Measurements from ENCODE around the gene TSGA10IP.

The TSGA10IP gene

GRCh38 chr11:65918211-65919140, 26.8 kb upstream of the TSGA10IP start, which contains the start of gene C11orf68:
C11orf68 (minus strand) TSS chr11:65919062; CDS start chr11:65919031, 31 bp downstream.
- DNase-seq: no peak

- DNase-seq: peak; percentile 96
These were observed 26.1 kb upstream of the TSGA10IP start, which contains the start of gene DRAP1 for GRCh38 chr11:65919141-65919572. DRAP1 (plus strand) TSS chr11:65919426; CDS start chr11:65919502, 76 bp downstream.

- DNase-seq: peak; percentile 65
These were observed 25.5 kb upstream of the TSGA10IP start for GRCh38 chr11:65919573-65920371.

GRCh38 chr11:65920372-65920802, 24.9 kb upstream of the TSGA10IP start:
- no peak for DNase-seq

GRCh38 chr11:65921033-65921555, 24.2 kb upstream of the TSGA10IP start:
- no peak for DNase-seq

- DNase-seq: no peak
These were observed 23.4 kb upstream of the TSGA10IP start for GRCh38 chr11:65921876-65922275.

- no peak for DNase-seq
These were observed 22.7 kb upstream of the TSGA10IP start for GRCh38 chr11:65922565-65922964.

GRCh38 chr11:65925397-65925796, 19.9 kb upstream of the TSGA10IP start:
- DNase-seq: no peak

GRCh38 chr11:65927904-65928397, 17.3 kb upstream of the TSGA10IP start:
- peak; percentile 54 for DNase-seq

- DNase-seq: no peak
These were observed 16.6 kb upstream of the TSGA10IP start for GRCh38 chr11:65928667-65929066.

GRCh38 chr11:65931773-65932557, 13.3 kb upstream of the TSGA10IP start:
- DNase-seq: no peak

GRCh38 chr11:65932558-65932919, 12.7 kb upstream of the TSGA10IP start:
- DNase-seq: no peak

GRCh38 chr11:65934014-65934413, 11.3 kb upstream of the TSGA10IP start:
- DNase-seq: no peak

- no peak for DNase-seq
These were observed 7.5 kb upstream of the TSGA10IP start for GRCh38 chr11:65937766-65938165.

GRCh38 chr11:65941720-65942310, 3.5 kb upstream of the TSGA10IP start:
- no peak for DNase-seq

GRCh38 chr11:65942531-65942930, 2.7 kb upstream of the TSGA10IP start:
- no peak for DNase-seq

- DNase-seq: no peak
These were observed 1.1 kb upstream of the TSGA10IP start for GRCh38 chr11:65944191-65944590.

GRCh38 chr11:65944767-65945166, 513 bp upstream of the TSGA10IP start:
- no peak for DNase-seq

- DNase-seq: no peak
These were observed 770 bp downstream of the TSGA10IP start for GRCh38 chr11:65945941-65946558.

- DNase-seq: no peak
These were observed 1.4 kb downstream of the TSGA10IP start for GRCh38 chr11:65946655-65947054.

- DNase-seq: no peak
These were observed 1.9 kb downstream of the TSGA10IP start for GRCh38 chr11:65947133-65947532.

All from effector CD8-positive, alpha-beta T cell (primary cell).